ENCODE measurements around the gene FBLN2. TPM values are rescaled to one million over a fixed set of nuclear protein-coding genes. Genes with fewer than 3 reads are reported as not detected.

FBLN2 gene
- total RNA-seq, 1 experiment from 2014 or later = 36.7 TPM

- no peaks in the 10 kb centered on the region for H3K4me1 ChIP-seq
- Mint-ChIP-seq H3K4me3 (ENCODE audit: unreplicated experiment) (no peak overlapping the region), H3K27me3 (ENCODE audit: insufficient read depth, unreplicated experiment) (no peaks in the 10 kb centered on the region), H3K9me3 (ENCODE audit: unreplicated experiment) (no peaks in the 10 kb centered on the region), H3K4me1 (ENCODE audit: low read depth, unreplicated experiment) (no peaks in the 10 kb centered on the region), H3K27ac (ENCODE audit: unreplicated experiment) (no peak overlapping the region), H3K36me3 (ENCODE audit: insufficient read depth, unreplicated experiment) (no peaks in the 10 kb centered on the region)
- ChIA-PET POLR2A (no interaction called here), CTCF (no interaction called here)
- intact Hi-C loops (cut with micrococcal nuclease; ENCODE audit: unreplicated experiment) = no loop called here
- no peaks in the 10 kb centered on the region for H3K36me3 ChIP-seq (ENCODE audit: control insufficient read depth, insufficient read depth, low read length)
- H3K27me3 ChIP-seq (replicated peaks; ENCODE audit: control insufficient read depth, insufficient read depth, low read length) = no peaks in the 10 kb centered on the region
- no TSS peak for BruUV-seq (replicated peaks)
- TF ChIP-seq CTCF (IDR thresholded peaks at IDR 0.05; ENCODE audit: insufficient read depth in 1 of 2, low read depth in 1 of 2, low read length in 1 of 2, severe bottlenecking in 1 of 2, unreplicated experiment in 1 of 2) = no peak
- H3K4me3 ChIP-seq (ENCODE audit: low read depth, low read length) = no peak overlapping the region
- no peaks in the 10 kb centered on the region for H3K9me3 ChIP-seq
- no peak for DNase-seq
Observed at GRCh38 chr3:13557417-13557816, 8.5 kb downstream of the FBLN2 start.

- Histone ChIP-seq H3K4me1 (no peaks in the 10 kb centered on the region), H3K27me3 (replicated peaks; ENCODE audit: control insufficient read depth, insufficient read depth, low read length) (no peaks in the 10 kb centered on the region), H3K9me3 (no peaks in the 10 kb centered on the region), H3K36me3 (ENCODE audit: control insufficient read depth, insufficient read depth, low read length) (no peaks in the 10 kb centered on the region), H3K4me3 (ENCODE audit: low read depth, low read length) (no peak overlapping the region)
- TF ChIP-seq CTCF (IDR thresholded peaks at IDR 0.05; ENCODE audit: insufficient read depth in 1 of 2, low read depth in 1 of 2, low read length in 1 of 2, severe bottlenecking in 1 of 2, unreplicated experiment in 1 of 2) = no peak
- Mint-ChIP-seq H3K36me3 (ENCODE audit: insufficient read depth, unreplicated experiment) (no peaks in the 10 kb centered on the region), H3K27ac (ENCODE audit: unreplicated experiment) (no peak overlapping the region), H3K4me3 (ENCODE audit: unreplicated experiment) (no peak overlapping the region), H3K27me3 (ENCODE audit: insufficient read depth, unreplicated experiment) (no peaks in the 10 kb centered on the region), H3K9me3 (ENCODE audit: unreplicated experiment) (no peaks in the 10 kb centered on the region), H3K4me1 (ENCODE audit: low read depth, unreplicated experiment) (no peaks in the 10 kb centered on the region)
- no TSS peak for BruUV-seq (replicated peaks)
- POLR2A ChIA-PET = no interaction called here
- intact Hi-C loops (cut with micrococcal nuclease; ENCODE audit: unreplicated experiment) = no loop called here
- no peak for DNase-seq
- CTCF ChIA-PET = no interaction called here
Observed at GRCh38 chr3:13557926-13558325, 9.0 kb downstream of the FBLN2 start.

- no peaks in the 10 kb centered on the region for H3K9me3 Mint-ChIP-seq (ENCODE audit: unreplicated experiment)
- intact Hi-C loops (cut with micrococcal nuclease; ENCODE audit: unreplicated experiment) = no loop called here
- Histone ChIP-seq H3K4me3 (ENCODE audit: low read depth, low read length) (no peak overlapping the region), H3K9me3 (no peaks in the 10 kb centered on the region), H3K4me1 (no peaks in the 10 kb centered on the region), H3K27me3 (replicated peaks; ENCODE audit: control insufficient read depth, insufficient read depth, low read length) (no peaks in the 10 kb centered on the region), H3K36me3 (ENCODE audit: control insufficient read depth, insufficient read depth, low read length) (no peaks in the 10 kb centered on the region)
- no TSS peak for BruUV-seq (replicated peaks)
- TF ChIP-seq CTCF (IDR thresholded peaks at IDR 0.05; ENCODE audit: insufficient read depth in 1 of 2, low read depth in 1 of 2, low read length in 1 of 2, severe bottlenecking in 1 of 2, unreplicated experiment in 1 of 2) = no peak
- DNase-seq = no peak
- H3K27ac Mint-ChIP-seq (ENCODE audit: unreplicated experiment) = no peak overlapping the region
- H3K27me3 Mint-ChIP-seq (ENCODE audit: insufficient read depth, unreplicated experiment) = no peaks in the 10 kb centered on the region
- ChIA-PET CTCF (no interaction called here), POLR2A (no interaction called here)
- no peaks in the 10 kb centered on the region for H3K36me3 Mint-ChIP-seq (ENCODE audit: insufficient read depth, unreplicated experiment)
- H3K4me3 Mint-ChIP-seq (ENCODE audit: unreplicated experiment) = no peak overlapping the region
- H3K4me1 Mint-ChIP-seq (ENCODE audit: low read depth, unreplicated experiment) = no peaks in the 10 kb centered on the region
Observed at GRCh38 chr3:13558651-13559050, 9.7 kb downstream of the FBLN2 start.
